SK-N-SH treated with all-trans-retinoic acid at 6 μM for 48 hours (cell line): ENCODE measurements around the gene PFKP.

Experiments used
- ARNTL ChIP-seq: fragments of 450-650 bp; formaldehyde crosslinking; IDR thresholded peaks from 2 replicates; pipeline ENCODE4 v1.5.0; 2020; ENCODE audit warnings: low read depth, mild to moderate bottlenecking, moderate library complexity, borderline replicate concordance
- PATZ1 ChIP-seq: fragments of 250-450 bp; sonication (Bioruptor Pico); IDR thresholded peaks from 2 replicates; pipeline ENCODE4 v1.8.0; 2020; ENCODE audit warnings: mild to moderate bottlenecking, moderate library complexity, borderline replicate concordance
- ZNF8 ChIP-seq: fragments of 450-650 bp; formaldehyde crosslinking; IDR thresholded peaks from 2 replicates; pipeline ENCODE4 v1.5.0; 2020; ENCODE audit warnings: mild to moderate bottlenecking, moderate library complexity

- no peak for TF ChIP-seq ARNTL
- no peak for TF ChIP-seq PATZ1 (CRISPR knock-in tag)
- no peak for TF ChIP-seq ZNF8 (CRISPR knock-in tag)
Observed at GRCh38 chr10:3126249-3126648, 58.9 kb downstream of the PFKP start.
